MM.1S (cell line): Measurements from ENCODE around the gene KPNB1.

Experiments used
- EZH2 ChIP-seq: fragments of 300-600 bp; sonication (generic); optimal IDR thresholded peaks from 2 replicates; pipeline ENCODE3; 2017; ENCODE audit warnings: low read depth, mild to moderate bottlenecking, antibody characterized with exemption, low read length, mixed read lengths
- EZH2phosphoT487 ChIP-seq: fragments of 300-600 bp; sonication (generic); IDR thresholded peaks from 2 replicates; pipeline ENCODE4 v1.6.1; 2018; ENCODE audit warnings: antibody characterized with exemption, low read length
- TF ChIP-seq, protein P1 (sequence below): fragments of 300-600 bp; sonication (generic); IDR thresholded peaks from 2 replicates; pipeline ENCODE4 v1.5.1; 2016; ENCODE audit warnings: antibody characterized with exemption, low read length, mixed read lengths

DNA sequence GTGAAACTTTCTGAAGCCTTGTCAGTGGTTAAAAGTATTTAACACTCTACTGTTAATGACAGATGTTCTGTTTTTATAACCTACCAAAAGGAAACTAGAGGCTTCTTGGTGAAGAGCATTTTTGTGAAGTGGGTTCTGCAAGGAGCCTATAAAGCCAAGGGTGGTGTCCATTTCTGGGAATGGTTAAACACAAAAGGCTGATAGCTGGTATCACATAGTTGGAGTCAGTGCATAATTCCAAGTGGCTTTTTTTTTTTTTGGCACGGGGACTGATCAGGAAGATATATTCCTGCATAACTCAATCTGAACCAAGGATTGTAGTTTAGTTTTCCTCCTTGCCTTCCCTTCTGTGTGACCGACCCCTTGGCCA, 27.6 kb upstream of the KPNB1 start:
- TF ChIP-seq EZH2 (no peak), EZH2phosphoT487 (no peak)
- TF ChIP-seq, protein P1, sequence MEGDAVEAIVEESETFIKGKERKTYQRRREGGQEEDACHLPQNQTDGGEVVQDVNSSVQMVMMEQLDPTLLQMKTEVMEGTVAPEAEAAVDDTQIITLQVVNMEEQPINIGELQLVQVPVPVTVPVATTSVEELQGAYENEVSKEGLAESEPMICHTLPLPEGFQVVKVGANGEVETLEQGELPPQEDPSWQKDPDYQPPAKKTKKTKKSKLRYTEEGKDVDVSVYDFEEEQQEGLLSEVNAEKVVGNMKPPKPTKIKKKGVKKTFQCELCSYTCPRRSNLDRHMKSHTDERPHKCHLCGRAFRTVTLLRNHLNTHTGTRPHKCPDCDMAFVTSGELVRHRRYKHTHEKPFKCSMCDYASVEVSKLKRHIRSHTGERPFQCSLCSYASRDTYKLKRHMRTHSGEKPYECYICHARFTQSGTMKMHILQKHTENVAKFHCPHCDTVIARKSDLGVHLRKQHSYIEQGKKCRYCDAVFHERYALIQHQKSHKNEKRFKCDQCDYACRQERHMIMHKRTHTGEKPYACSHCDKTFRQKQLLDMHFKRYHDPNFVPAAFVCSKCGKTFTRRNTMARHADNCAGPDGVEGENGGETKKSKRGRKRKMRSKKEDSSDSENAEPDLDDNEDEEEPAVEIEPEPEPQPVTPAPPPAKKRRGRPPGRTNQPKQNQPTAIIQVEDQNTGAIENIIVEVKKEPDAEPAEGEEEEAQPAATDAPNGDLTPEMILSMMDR = no peak
